ENCODE data around the gene TADA3. TPM values are rescaled to one million over a fixed set of nuclear protein-coding genes. Genes with fewer than 3 reads are reported as not detected.

TADA3 gene
- polyA plus RNA-seq, 4 donors, result 41.1 to 59.0 (median 44.6) TPM

DNA sequence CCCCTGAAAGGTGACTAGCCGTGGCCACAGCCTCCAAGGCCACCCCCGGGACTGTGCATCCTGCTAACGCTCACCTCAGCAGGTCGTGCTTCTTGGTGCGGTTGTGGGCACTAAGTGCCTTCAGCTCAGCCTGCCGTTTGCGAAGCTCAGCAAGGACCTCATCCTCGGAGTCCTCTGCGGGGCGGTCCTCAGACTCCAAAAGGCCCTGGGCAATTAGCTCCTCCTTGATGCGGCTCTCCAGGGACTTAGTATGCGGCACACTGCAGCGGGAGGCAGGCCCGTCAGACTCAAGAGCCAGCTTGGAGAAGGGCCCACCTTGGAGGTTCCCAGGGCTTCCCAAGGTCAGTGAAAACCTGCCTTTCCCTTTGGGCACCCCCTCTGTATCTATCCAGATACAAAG lies 8.3 kb downstream of the TADA3 start:
- Histone ChIP-seq H3K27me3 (ENCODE audit: control insufficient read depth in 3 of 3, insufficient read depth in 3 of 3, low read length in 3 of 3) (no peaks in the 10 kb centered on the region), H3K4me1 (ENCODE audit: control insufficient read depth in 3 of 3, insufficient read depth in 2 of 3, low read depth in 1 of 3, low read length in 2 of 3) (peaks cover 2 to 42% (median 16%) of the 10 kb centered on the region in 3 donors), H3K27ac (ENCODE audit: low read depth in 1 of 3, low read length in 2 of 3) (no peak overlapping the region), H3K9me3 (ENCODE audit: control insufficient read depth in 2 of 2, insufficient read depth in 1 of 2, low read depth in 1 of 2, low read length in 1 of 2) (no peaks in the 10 kb centered on the region), H3K36me3 (ENCODE audit: control insufficient read depth in 3 of 3, insufficient read depth in 2 of 3, low read depth in 1 of 3, low read length in 3 of 3) (peaks cover 7 to 70% (median 14%) of the 10 kb centered on the region in 3 donors), H3K4me3 (ENCODE audit: low read depth in 1 of 3, low read length in 3 of 3) (no peak overlapping the region)
- DNase-seq (no peak), FAIRE-seq (no peak)
- 92 to 95% (median 94%) methylated on average over 14 of the region's 14 CpGs for WGBS, 3 donors

DNA sequence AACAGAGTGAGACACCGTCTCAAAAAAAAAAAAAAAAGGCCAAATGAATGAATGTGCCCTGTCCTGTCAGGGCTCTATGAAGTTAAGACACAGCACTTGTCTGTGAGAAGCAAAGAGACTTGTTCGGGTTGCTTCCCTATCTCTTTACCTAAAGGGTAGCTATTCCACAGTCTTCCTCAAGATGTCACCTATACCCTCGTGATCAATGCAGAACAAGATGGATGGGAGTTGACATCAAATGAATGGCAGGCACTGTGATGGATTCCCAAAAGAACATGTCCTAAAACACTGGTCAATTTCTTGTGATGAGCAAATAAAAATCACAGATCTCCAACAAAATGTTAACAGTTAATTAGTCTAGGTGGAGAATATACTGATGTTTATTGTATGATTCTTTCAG lies 9.5 kb downstream of the TADA3 start:
- no peak for FAIRE-seq
- 17 to 47% (median 22%) methylated on average over 2 to 3 of the region's 3 CpGs for WGBS, 3 donors
- Histone ChIP-seq H3K27ac (ENCODE audit: low read depth in 1 of 3, low read length in 2 of 3) (no peak overlapping the region), H3K9me3 (ENCODE audit: control insufficient read depth in 2 of 2, insufficient read depth in 1 of 2, low read depth in 1 of 2, low read length in 1 of 2) (no peaks in the 10 kb centered on the region), H3K4me1 (ENCODE audit: control insufficient read depth in 3 of 3, insufficient read depth in 2 of 3, low read depth in 1 of 3, low read length in 2 of 3) (peaks cover 6 to 53% (median 15%) of the 10 kb centered on the region in 3 donors), H3K36me3 (ENCODE audit: control insufficient read depth in 3 of 3, insufficient read depth in 2 of 3, low read depth in 1 of 3, low read length in 3 of 3) (peaks cover 7 to 61% (median 14%) of the 10 kb centered on the region in 3 donors), H3K4me3 (ENCODE audit: low read depth in 1 of 3, low read length in 3 of 3) (no peak overlapping the region), H3K27me3 (ENCODE audit: control insufficient read depth in 3 of 3, insufficient read depth in 3 of 3, low read length in 3 of 3) (no peaks in the 10 kb centered on the region)
- no peak for DNase-seq

DNA sequence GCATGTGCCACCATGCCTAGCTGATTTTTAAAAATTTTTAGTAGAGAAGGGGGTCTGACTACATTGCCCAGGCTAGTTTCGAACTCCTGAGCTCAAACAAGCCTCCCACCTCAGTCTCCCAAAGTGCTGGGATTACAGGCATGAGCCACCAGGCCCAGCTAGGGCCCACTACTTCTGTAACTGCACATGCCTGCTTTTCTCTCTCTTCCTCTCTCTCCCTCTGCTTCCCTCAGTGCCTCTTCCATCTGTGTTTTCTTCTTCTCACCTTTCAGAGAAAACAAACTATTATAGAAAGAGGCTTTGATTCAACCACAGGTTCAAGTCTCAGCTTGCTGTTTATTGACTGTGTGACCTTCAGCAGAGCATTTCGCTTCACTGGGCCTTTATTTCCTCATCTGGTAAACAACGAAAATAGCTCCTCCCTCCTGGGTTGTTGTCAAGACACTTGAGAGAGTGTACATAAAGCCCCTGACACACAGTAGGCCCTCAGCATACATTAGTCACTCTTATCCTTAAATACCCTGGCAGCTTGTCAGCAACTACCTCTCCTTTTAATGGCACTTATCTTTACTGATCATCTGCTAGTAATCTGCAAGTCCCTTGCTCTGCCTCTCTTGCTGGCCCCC lies 10.2 kb downstream of the TADA3 start:
- no peaks in the 10 kb centered on the region for H3K9me3 ChIP-seq (ENCODE audit: control insufficient read depth in 2 of 2, insufficient read depth in 1 of 2, low read depth in 1 of 2, low read length in 1 of 2)
- no peak for FAIRE-seq
- H3K4me3 ChIP-seq (ENCODE audit: low read depth in 1 of 3, low read length in 3 of 3), result no peak overlapping the region
- H3K27me3 ChIP-seq (ENCODE audit: control insufficient read depth in 3 of 3, insufficient read depth in 3 of 3, low read length in 3 of 3), result no peaks in the 10 kb centered on the region
- H3K27ac ChIP-seq (ENCODE audit: low read depth in 1 of 3, low read length in 2 of 3), result peak overlapping the region in 1 of 3 donors; percentile 86
- peaks cover 6 to 53% (median 13%) of the 10 kb centered on the region in 3 donors for H3K4me1 ChIP-seq (ENCODE audit: control insufficient read depth in 3 of 3, insufficient read depth in 2 of 3, low read depth in 1 of 3, low read length in 2 of 3)
- no peak for DNase-seq
- peaks cover 6 to 55% (median 14%) of the 10 kb centered on the region in 3 donors for H3K36me3 ChIP-seq (ENCODE audit: control insufficient read depth in 3 of 3, insufficient read depth in 2 of 3, low read depth in 1 of 3, low read length in 3 of 3)
- WGBS, 3 donors, result 52 to 60% (median 58%) methylated on average over 3 of the region's 3 CpGs

- peaks cover 6 to 56% (median 13%) of the 10 kb centered on the region in 3 donors for H3K4me1 ChIP-seq (ENCODE audit: control insufficient read depth in 3 of 3, insufficient read depth in 2 of 3, low read depth in 1 of 3, low read length in 2 of 3)
- H3K27me3 ChIP-seq (ENCODE audit: control insufficient read depth in 3 of 3, insufficient read depth in 3 of 3, low read length in 3 of 3), result no peaks in the 10 kb centered on the region
- peaks cover 5 to 51% (median 12%) of the 10 kb centered on the region in 3 donors for H3K36me3 ChIP-seq (ENCODE audit: control insufficient read depth in 3 of 3, insufficient read depth in 2 of 3, low read depth in 1 of 3, low read length in 3 of 3)
- H3K9me3 ChIP-seq (ENCODE audit: control insufficient read depth in 2 of 2, insufficient read depth in 1 of 2, low read depth in 1 of 2, low read length in 1 of 2), result no peaks in the 10 kb centered on the region
- no peak overlapping the region for H3K4me3 ChIP-seq (ENCODE audit: low read depth in 1 of 3, low read length in 3 of 3)
- FAIRE-seq (no peak), DNase-seq (no peak)
- H3K27ac ChIP-seq (ENCODE audit: low read depth in 1 of 3, low read length in 2 of 3), result peak overlapping the region in 2 of 3 donors; percentile 4 to 86
- 53 to 70% (median 57%) methylated on average over 1 of the region's 1 CpG for WGBS, 3 donors
These were observed 10.7 kb downstream of the TADA3 start for GRCh38 chr3:9781551-9781950.

- Histone ChIP-seq H3K36me3 (ENCODE audit: control insufficient read depth in 3 of 3, insufficient read depth in 2 of 3, low read depth in 1 of 3, low read length in 3 of 3) (peaks cover 5 to 47% (median 8%) of the 10 kb centered on the region in 3 donors), H3K27ac (ENCODE audit: low read depth in 1 of 3, low read length in 2 of 3) (peak overlapping the region in 1 of 3 donors; percentile 86), H3K4me1 (ENCODE audit: control insufficient read depth in 3 of 3, insufficient read depth in 2 of 3, low read depth in 1 of 3, low read length in 2 of 3) (peaks cover 6 to 56% (median 13%) of the 10 kb centered on the region in 3 donors), H3K9me3 (ENCODE audit: control insufficient read depth in 2 of 2, insufficient read depth in 1 of 2, low read depth in 1 of 2, low read length in 1 of 2) (no peaks in the 10 kb centered on the region), H3K27me3 (ENCODE audit: control insufficient read depth in 3 of 3, insufficient read depth in 3 of 3, low read length in 3 of 3) (no peaks in the 10 kb centered on the region), H3K4me3 (ENCODE audit: low read depth in 1 of 3, low read length in 3 of 3) (no peak overlapping the region)
- peak in 1 of 2 donors; percentile 36 for DNase-seq
- no peak for FAIRE-seq
- 48 to 72% (median 61%) methylated on average over 4 of the region's 4 CpGs for WGBS, 3 donors
These were observed 11.4 kb downstream of the TADA3 start for GRCh38 chr3:9780910-9781309.

GRCh38 chr3:9780458-9780812 lies 11.8 kb downstream of the TADA3 start:
- 62 to 68% (median 64%) methylated on average over 10 of the region's 10 CpGs for WGBS, 3 donors
- peak in 1 of 2 donors; percentile 74 for DNase-seq

GRCh38 chr3:9779721-9780457 lies 12.4 kb downstream of the TADA3 start:
- Histone ChIP-seq H3K27me3 (ENCODE audit: control insufficient read depth in 3 of 3, insufficient read depth in 3 of 3, low read length in 3 of 3) (no peaks in the 10 kb centered on the region), H3K4me1 (ENCODE audit: control insufficient read depth in 3 of 3, insufficient read depth in 2 of 3, low read depth in 1 of 3, low read length in 2 of 3) (peaks cover 6 to 56% (median 13%) of the 10 kb centered on the region in 3 donors), H3K27ac (ENCODE audit: low read depth in 1 of 3, low read length in 2 of 3) (peak overlapping the region; percentile 15 to 86 (median 57)), H3K36me3 (ENCODE audit: control insufficient read depth in 3 of 3, insufficient read depth in 2 of 3, low read depth in 1 of 3, low read length in 3 of 3) (peaks cover 4 to 38% (median 5%) of the 10 kb centered on the region in 3 donors), H3K9me3 (ENCODE audit: control insufficient read depth in 2 of 2, insufficient read depth in 1 of 2, low read depth in 1 of 2, low read length in 1 of 2) (no peaks in the 10 kb centered on the region), H3K4me3 (ENCODE audit: low read depth in 1 of 3, low read length in 3 of 3) (no peak overlapping the region)
- FAIRE-seq (no peak), DNase-seq (no peak)
- 63 to 82% (median 72%) methylated on average over 8 of the region's 8 CpGs for WGBS, 3 donors

More at GRCh38 chr3:9780458-9780812, 11.8 kb downstream of the TADA3 start:
- Histone ChIP-seq H3K4me1 (ENCODE audit: control insufficient read depth in 3 of 3, insufficient read depth in 2 of 3, low read depth in 1 of 3, low read length in 2 of 3) (peaks cover 6 to 56% (median 13%) of the 10 kb centered on the region in 3 donors), H3K27ac (ENCODE audit: low read depth in 1 of 3, low read length in 2 of 3) (peak overlapping the region; percentile 15 to 86 (median 57)), H3K27me3 (ENCODE audit: control insufficient read depth in 3 of 3, insufficient read depth in 3 of 3, low read length in 3 of 3) (no peaks in the 10 kb centered on the region), H3K36me3 (ENCODE audit: control insufficient read depth in 3 of 3, insufficient read depth in 2 of 3, low read depth in 1 of 3, low read length in 3 of 3) (peaks cover 5 to 42% (median 8%) of the 10 kb centered on the region in 3 donors), H3K9me3 (ENCODE audit: control insufficient read depth in 2 of 2, insufficient read depth in 1 of 2, low read depth in 1 of 2, low read length in 1 of 2) (no peaks in the 10 kb centered on the region), H3K4me3 (ENCODE audit: low read depth in 1 of 3, low read length in 3 of 3) (no peak overlapping the region)
- no peak for FAIRE-seq

GRCh38 chr3:9779075-9779593 lies 13.1 kb downstream of the TADA3 start:
- H3K36me3 ChIP-seq (ENCODE audit: control insufficient read depth in 3 of 3, insufficient read depth in 2 of 3, low read depth in 1 of 3, low read length in 3 of 3), result peaks cover 4 to 33% (median 5%) of the 10 kb centered on the region in 3 donors
- DNase-seq (no peak), FAIRE-seq (no peak)
- 55 to 69% (median 60%) methylated on average over 6 of the region's 6 CpGs for WGBS, 3 donors
- peak overlapping the region in 2 of 3 donors; percentile 47 to 86 for H3K27ac ChIP-seq (ENCODE audit: low read depth in 1 of 3, low read length in 2 of 3)
- H3K9me3 ChIP-seq (ENCODE audit: control insufficient read depth in 2 of 2, insufficient read depth in 1 of 2, low read depth in 1 of 2, low read length in 1 of 2), result no peaks in the 10 kb centered on the region
- H3K27me3 ChIP-seq (ENCODE audit: control insufficient read depth in 3 of 3, insufficient read depth in 3 of 3, low read length in 3 of 3), result no peaks in the 10 kb centered on the region
- peaks cover 6 to 56% (median 13%) of the 10 kb centered on the region in 3 donors for H3K4me1 ChIP-seq (ENCODE audit: control insufficient read depth in 3 of 3, insufficient read depth in 2 of 3, low read depth in 1 of 3, low read length in 2 of 3)
- no peak overlapping the region for H3K4me3 ChIP-seq (ENCODE audit: low read depth in 1 of 3, low read length in 3 of 3)
